HG03565 (cell line): Measurements from ENCODE around the gene SIDT2.
"Not testable (repeated sequence)": the region's sequence is repeated elsewhere in the genome, so short reads cannot be mapped to it uniquely, and the experiment has no call there.

Experiments
- ATAC-seq: cut with Tn5 transposase; IDR thresholded peaks from one replicate; pipeline ENCODE4 v1.9.1; 2021; ENCODE audit warnings: mild to moderate bottlenecking, moderate library complexity; ENCODE audit not compliant: unreplicated experiment

The SIDT2 gene

DNA sequence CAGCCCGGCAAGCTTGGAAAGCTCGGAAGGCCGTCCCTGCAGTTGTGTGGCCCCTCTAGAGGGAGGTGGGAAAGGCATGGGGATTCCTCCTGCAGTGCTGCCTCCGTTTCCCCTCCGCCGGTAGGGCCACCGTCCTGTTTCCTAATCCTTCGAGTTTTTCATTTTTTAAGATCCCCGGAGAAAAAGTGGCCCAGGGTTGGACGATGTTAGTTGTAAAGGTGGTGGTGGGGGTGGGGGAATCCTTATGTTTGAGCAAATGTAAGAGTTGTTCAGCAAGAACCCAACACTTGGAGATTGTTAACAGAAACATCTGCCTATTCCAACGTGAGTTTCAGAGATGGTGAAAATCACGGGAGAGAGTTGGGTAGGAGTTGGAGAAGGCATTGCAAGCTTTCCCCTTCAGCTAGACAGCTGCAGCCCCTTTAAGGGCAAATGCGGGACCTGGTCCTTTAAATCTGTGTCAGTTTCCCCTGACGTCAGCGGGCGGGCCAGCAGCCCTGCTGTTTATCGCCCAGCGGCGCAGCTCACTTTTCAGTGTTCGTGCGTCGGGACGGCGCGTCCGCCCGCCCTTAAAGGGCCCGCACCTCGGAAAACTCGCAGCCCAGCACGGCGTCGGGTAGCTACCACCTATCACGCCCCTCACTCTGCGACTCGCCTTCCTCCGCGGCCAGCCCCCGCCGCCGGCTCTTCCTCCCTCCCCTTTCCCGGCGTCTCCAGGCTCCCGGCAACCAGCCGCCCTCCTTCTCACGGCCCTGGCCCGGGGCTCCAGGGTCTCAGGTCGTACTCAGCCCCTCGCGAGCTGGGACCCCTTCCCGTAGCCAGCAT is at the start of gene SIDT2:
Gene SIDT2 (plus strand): TSS at position 534 of the 825 bp plus-strand sequence. CDS start 521 bp downstream, outside the sequence.
- peak; percentile 85 for ATAC-seq

DNA sequence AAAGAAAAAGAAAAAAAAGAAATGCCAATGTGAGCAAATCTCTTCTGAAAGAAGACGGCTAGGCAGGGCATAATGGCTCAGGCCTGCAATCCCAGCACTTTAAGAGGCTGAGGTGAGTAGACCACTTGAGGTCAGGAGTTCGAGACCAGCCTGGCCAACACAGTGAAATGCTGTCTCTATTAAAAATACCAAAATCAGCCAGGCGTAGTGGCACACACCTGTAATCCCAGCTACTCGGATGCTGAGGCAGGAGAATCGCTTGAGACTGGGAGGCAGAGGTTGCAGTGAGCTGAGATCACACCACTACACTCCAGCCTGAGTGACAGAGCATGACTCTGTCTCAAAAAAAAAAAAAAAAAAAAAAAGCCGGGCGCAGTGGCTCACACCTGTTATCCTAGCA is 48.1 kb upstream of the SIDT2 start:
- not testable (repeated sequence) for ATAC-seq

DNA sequence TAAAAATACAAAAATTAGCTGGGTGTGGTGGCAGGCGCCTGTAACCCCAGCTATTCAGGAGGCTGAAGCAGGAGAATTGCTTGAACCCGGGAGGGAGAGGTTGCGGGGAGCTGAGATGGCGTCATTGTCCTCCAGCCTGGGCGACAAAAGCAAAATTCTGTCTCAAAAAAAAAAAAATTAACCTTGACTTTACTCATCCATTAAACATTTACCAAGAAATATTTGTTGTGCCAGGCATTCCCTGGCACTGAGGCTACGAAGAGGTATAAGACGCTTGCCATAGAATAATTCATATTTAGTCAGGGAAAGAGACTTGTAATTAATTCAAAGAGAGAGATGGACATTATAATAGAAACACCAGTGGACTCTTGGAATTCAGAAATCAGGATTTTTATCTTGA is 47.7 kb upstream of the SIDT2 start:
- ATAC-seq: no peak

DNA sequence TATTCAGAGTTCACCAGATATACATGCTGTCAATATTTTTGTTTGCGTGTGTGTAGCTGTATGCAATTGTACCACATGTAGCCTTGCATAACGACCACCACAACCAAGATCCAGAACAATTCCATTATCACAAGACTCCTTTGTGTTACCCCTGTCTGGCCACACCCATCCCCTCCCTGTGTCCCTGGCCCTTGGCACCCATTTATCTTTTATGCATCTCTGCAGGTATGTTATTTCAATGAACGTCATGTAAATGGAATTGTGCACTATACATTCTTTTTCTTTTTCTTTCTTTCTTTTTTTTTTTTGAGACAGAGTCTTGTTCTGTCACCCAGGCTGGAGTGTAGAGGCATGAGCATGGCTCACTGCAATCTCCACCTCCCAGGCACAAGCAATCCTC is 44.1 kb upstream of the SIDT2 start:
- no peak for ATAC-seq

DNA sequence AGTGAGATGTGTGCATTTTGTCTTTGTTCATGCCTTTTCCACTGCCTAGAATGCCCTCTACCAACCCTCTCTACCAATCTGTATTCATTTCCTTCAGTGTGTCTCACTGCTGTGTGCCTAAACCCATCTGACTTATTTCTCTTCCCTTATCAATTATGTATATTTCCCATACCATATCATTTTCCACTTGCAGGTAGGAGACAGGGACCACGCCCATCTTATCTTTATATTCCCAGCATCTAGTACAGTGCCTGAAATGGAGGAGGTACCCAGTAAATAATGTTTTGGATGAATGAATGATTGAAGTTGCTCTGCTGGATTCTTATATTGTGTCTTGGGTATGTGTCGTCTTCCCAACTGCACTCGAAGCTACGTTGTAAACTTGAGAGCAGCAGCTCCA is 43.6 kb upstream of the SIDT2 start:
- ATAC-seq: not testable (repeated sequence)

DNA sequence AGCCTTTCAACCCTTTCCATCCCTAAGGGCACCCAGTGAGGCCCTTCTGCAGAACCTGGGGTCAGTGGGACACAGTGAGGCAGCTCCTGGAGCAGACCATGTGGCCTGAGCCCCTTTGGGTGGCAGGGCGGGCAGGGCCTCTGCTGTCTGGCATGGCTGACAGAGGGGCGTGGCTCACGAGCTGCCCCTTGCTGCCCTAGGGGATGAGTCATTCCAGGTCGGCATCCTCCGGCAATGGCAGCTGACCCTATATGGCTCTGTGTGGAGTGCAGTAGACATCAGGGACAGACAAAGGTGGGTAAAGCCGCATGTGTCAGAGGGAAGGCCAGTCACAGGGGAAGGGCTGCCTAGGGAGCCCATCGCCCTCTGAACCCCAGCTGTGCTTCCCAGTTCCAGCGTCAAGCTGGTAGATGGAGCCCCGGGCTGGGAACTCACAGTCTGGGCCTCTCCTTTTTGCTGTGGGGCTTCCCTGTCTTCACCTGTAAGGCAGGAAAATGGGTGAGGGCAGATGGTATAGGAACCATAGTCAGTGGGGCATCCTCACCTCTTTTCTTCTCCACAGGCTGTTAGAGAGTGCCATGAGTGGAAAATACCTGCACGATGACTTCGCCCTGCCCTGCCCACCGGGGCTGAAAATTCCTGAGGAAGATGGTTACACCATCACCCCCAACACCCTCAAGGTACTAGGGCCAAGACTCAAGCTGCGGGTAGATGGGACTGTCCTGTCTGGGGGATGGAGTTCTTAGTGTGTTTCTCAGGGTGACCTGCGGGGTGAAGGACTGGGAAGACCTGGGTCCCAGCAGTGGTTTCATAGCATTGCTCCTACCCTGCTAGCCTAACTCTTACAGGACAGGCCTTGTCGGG is 41.1 kb upstream of the SIDT2 start:
- ATAC-seq: not testable (repeated sequence)

DNA sequence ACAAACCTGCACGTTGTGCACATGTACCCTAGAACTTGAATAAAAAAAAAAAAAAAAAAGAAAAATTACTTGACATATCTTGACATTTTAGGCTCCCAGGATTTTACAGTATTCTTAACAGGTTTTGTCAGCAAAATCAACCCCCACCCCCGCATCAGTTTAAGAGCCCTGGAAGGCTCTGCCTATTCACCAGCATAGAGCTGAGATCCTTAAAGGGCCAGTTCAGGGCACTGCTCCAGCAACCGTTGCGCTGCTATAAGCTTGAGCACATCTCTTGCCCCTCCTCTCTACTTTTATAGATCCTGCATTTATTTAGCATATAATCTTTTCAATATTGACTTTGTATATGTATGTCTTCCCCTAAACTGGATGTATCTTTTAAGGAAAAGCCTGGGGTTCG is 35.2 kb upstream of the SIDT2 start:
- ATAC-seq: peak; percentile 15

DNA sequence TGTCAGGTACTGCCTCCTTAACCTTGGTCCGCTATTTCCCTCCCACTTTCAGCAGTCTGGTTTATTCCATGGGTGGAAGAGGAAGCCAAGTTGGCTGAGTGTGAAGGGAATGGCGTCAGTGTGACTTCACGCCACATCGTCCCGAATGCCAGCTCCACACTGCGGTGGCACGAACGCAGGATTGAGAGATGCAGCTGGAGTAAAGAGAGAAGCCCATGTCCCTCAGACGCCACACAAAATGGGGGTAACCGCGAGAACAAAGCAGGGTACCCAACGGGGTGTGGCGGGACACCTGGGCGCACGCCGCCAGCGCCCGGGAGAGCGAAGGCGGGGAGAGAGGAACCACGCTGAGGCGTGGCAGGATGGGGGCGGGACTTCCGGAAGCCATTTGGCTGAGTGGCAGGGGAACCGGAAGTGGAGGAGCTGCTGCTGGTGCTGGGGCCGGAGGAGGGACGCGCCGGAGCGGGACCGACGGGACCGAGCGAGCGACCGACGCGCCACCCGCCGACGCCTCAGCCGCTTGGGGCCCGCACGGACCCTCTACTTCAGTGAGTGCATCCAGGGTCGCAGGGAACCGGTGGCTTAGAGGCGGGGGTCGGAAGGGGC is 34.6 kb upstream of the SIDT2 start, which contains the start of gene PAFAH1B2:
Gene PAFAH1B2 (plus strand): TSS at position 417 of the 606 bp plus-strand sequence. CDS start 8,161 bp downstream, outside the sequence.
- peak; percentile 89 for ATAC-seq

DNA sequence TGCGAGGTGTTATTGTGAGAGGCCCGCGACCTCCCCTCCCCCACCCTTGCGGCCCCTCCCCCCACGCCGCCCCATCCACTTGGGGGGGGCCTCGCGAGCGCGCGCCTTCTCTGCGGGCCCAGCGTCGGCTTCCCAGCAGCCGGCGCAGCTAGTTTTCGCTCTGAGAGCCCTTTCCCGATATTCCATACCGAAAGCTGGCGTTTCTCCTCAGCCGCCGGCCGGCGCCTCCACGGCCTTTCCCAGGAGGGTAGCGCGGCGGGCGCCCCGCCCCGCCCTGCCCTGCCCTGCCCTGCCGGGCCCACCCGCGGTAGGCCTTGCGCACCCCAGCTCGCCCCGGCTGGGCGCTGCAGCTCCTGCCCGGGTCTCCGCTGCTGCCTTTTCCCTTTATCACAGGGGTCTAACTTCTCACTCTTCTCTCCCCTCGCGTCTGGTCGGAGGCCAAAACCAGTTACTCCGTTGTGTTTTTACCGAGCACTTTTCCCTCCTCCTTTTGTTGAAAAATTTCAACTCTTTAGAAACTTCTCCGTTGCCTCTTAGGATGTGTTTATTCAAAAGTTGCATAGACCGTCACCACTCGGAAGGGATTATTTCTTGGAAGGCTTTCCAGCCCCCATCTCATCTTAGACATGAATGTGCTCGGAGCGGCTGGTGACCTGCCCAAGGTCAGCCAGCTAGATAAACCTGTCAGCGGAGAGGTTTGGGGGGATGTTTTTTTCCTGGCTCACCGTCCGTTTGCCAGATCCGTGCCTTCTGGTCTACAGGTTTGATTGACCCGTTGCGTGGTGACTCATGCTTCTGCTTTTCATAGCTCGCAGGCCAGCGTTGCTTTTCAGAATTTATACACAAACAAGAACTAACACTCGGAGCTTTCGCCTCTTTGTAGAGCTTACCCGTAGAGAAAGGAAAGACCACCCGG is 33.8 kb upstream of the SIDT2 start:
- peak; percentile 25 for ATAC-seq

DNA sequence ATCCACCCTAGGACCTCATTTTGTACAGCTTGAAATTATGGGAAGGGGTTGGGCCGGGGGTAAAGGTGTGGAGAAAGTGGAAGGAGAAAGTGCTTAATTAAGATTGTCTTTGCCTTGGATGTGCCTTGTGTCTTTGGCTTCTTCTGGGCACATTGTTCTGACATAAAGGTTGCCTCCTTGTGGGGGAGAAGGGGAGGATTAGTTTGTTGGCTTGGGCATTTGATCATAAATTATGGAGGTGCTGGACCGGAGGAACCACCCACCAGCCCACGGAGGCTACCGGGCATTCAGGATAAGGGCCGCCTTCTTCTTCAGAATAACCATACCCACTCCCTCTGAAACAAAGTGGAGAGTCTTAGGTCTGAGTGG is 33.2 kb upstream of the SIDT2 start:
- ATAC-seq: no peak

DNA sequence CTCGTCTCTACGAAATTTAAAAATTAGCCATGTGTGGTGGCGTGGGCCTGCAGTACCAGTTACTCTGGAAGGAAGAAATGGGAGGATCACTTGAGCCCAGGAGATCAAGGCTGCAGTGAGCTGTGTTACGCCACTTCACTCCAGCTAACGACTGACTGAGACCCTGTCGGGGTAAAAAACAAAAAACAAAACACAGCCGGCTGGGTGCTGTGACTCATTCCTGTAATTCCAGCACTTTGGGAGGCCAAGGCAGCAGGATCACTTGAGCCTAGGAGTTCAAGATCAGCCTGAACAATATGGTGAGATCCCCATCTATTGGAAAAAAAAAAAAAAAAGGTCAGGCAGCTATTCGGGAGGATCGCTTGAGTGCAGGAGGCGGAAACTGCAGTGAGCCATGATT is 32.0 kb upstream of the SIDT2 start:
- ATAC-seq: no peak

DNA sequence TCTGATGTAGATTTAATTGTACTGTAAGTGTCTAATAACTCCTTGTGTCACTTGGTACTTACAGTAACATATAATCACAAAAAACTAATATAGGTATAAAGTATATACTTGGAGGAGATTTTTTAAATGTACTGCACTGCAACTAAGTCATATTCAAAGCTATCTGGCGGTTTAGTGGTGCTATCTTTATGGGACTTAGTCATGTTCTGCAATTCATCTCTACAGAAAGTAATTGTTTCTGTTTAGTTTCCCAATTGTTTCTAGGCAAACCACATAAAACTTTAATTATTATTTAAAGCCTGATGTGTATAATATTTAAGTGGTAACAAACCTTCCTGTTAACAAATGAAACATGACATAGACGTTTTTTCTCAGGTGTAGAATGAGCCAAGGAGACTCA is 26.5 kb upstream of the SIDT2 start:
- no peak for ATAC-seq

DNA sequence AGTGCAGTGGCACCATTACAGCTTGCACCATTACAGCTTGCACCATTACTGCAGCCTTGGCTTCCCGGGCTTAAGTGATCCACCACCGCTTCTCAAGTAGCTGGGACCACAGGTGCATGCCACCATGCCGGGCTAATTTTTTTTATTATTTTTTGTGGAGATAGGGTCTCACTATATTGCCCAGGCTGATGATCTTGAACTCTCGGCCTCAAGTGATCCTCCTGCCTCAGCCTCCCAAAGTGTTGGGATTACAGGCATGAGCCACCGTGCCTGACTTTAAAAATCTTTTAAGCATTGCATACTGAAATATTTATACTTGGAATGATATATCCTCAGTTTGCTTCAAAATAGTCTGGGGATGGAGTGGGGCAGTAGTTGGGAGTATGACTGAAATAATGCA is 24.1 kb upstream of the SIDT2 start:
- no peak for ATAC-seq

DNA sequence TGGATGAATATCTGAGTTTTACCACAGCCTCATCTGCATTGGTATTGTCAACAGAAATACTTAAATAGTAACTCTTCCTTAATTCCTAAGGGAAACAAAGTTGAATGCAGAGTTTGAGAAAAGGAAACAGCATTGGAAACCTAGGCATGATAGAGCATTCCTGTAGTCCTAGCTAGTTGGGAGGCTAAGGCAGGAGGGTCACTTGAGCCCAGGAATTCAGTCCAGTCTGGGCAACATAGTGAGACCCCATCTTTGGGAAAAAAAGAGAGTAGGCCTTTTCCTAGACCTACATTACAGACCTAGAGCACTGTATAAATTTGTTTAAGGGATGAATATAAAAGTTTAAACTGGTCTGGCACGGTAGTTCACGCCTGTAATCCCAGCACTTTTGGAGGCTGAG is 21.0 kb upstream of the SIDT2 start:
- no peak for ATAC-seq

DNA sequence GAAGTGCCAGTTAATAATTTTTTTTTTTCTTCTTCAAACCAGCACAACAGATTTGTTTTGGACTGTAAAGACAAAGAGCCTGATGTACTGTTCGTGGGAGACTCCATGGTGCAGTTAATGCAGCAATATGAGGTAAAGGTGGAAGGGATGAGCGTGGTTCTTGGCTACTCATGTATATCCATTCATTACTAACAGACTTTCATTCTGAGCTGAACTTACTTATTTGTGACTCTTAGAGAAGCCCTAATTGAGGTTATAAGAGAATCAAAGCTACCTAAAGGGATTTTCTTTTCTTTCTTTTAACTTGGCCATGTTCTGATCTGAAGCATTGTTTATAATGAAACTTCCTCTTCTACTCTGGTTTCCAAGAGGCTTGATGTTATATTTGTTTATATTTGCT is 18.7 kb upstream of the SIDT2 start:
- no peak for ATAC-seq

DNA sequence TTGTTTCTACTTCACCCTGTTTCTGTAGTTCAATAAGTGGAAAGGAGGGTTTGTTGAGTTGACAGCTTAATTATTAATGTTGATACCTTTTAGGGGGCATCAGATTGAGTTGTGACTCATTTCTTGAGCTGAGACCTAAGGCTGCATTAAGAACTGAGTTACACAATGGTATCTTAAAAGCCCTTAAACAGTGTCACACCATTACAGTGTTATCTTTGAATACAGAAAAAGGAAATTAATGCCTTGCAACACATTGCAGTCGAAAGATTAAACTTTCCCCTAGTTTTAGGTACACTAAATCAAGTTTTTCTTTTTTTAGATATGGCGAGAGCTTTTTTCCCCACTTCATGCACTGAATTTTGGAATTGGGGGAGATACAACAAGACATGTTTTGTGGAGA is 17.7 kb upstream of the SIDT2 start:
- no peak for ATAC-seq

DNA sequence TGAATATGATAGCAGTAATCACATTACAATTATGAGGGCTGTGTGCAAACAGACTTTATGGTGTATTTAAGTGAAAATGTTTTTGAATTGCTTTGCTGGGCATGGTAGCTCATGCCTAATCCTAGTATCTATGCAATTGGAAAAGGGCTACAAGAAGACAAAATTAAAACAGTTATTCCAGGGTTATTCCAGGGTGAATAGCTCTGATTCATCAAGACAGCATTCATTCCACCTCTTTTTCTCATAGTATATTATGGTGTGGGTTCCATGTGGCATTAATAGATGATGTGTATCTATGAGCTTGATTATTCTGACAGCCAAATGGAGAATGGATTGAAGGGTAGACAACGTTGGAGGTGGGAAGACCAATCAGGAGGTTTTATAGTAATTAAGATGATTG is 12.1 kb upstream of the SIDT2 start:
- ATAC-seq: no peak

DNA sequence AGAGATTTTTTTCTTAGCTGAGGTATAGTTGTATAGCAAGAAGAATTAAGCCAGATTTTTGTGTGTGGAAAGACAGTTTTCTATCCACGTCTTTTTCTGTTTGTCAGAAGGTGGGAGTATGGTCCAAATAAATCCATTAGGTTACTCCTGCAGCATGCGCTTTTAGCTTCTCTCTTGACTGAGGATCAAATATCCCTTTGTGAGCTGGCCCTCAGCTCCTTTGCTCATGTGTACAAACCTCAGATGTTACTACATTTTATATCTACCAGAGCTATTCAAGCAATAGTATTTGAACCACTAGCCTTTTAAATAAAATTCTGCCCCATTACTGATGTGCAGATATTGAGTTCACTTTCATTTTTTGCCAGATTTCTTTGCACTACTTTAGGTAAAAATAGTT is 8.8 kb upstream of the SIDT2 start:
- ATAC-seq: no peak

DNA sequence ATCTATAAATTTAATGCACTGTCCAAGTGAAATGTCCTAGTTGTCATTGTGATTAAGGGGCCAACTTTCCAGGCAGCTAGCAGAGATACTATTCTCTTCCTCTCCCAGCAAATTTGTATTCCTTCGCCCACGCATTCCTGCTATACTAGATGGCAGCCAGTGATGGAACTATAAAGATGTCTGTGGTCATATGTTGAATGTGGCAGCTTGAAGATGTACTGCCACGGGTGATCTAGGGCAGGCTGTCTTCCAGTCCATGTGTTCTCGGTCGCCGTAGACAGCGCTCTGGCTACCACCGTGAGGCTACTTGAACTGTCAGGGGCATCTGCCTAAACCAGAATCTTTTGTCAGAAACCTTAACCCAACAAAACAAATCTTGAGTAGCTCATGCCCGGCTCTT is 8.3 kb upstream of the SIDT2 start:
- ATAC-seq: no peak

DNA sequence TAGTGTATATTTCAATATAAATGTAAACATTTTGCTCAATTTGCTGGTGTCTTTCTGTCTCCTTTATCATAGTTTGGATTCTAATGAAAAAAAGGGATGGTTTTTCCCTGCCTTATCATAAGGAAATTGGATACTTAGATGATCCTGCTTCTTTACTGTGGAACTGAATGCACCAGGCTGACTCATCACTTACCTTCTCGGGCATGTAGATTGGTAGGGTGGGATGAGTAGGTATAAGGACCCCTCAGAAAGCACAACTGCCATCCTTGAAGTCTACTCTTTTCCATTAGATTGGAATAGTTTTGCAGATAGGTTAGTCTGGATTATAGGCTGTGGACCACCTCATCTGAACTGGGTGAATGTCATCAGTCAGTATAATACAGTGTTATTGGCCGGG is 7.5 kb upstream of the SIDT2 start:
- ATAC-seq: no peak
